ENCODE results near the gene SLC9A5. TPM values are rescaled to one million over a fixed set of nuclear protein-coding genes. Genes with fewer than 3 reads are reported as not detected.

The SLC9A5 gene
- total and polyA plus RNA-seq, 2 experiments from 2014 or later = 4.5 to 5.4 TPM

GRCh38 chr16:67241008-67241900, 7.5 kb upstream of the SLC9A5 start:
- ATAC-seq = peak; percentile 7
- peak; percentile 36 for DNase-seq (ENCODE audit: low spot score)
- peak overlapping the region; percentile 62 for H3K4me2 ChIP-seq
- H3K27me3 ChIP-seq (ENCODE audit: insufficient read depth) = no peaks in the 10 kb centered on the region
- H3K36me3 Mint-ChIP-seq (ENCODE audit: low read depth) = peaks cover 35% of the 10 kb centered on the region
- H3K4me3 ChIP-seq = no peak overlapping the region
- peak overlapping the region; percentile 72; the same call in 1 of the 2 replicates for H3K27ac ChIP-seq (ENCODE audit: low read depth)
- no peaks in the 10 kb centered on the region for H3K9me2 ChIP-seq (ENCODE audit: insufficient read depth)
- H3K9me3 Mint-ChIP-seq = no peaks in the 10 kb centered on the region; the same call in 2 of the 3 replicates
- H3K79me2 ChIP-seq (replicated peaks; ENCODE audit: insufficient read depth) = peaks cover 36% of the 10 kb centered on the region
- H2AFZ ChIP-seq = no peak overlapping the region
- peak overlapping the region; percentile 97 for H3K27ac Mint-ChIP-seq
- peaks cover 22% of the 10 kb centered on the region for H3K4me1 ChIP-seq (ENCODE audit: insufficient read depth)
- H4K20me1 ChIP-seq (replicated peaks; ENCODE audit: insufficient read depth) = no peaks in the 10 kb centered on the region; the same call in 1 of the 2 replicates
- H3K4me3 Mint-ChIP-seq = peak overlapping the region; percentile 4; the same call in 2 of the 3 replicates
- peaks cover 47% of the 10 kb centered on the region for H3K4me1 Mint-ChIP-seq
- no peaks in the 10 kb centered on the region for H3K36me3 ChIP-seq (ENCODE audit: insufficient read depth)
- peaks cover 14% of the 10 kb centered on the region for H3K27me3 Mint-ChIP-seq (ENCODE audit: insufficient read depth, low read depth, poor library complexity)
- TF ChIP-seq JUNB (IDR thresholded peaks at IDR 0.05; ENCODE audit: unreplicated experiment) (no peak), POLR2AphosphoS5 (IDR thresholded peaks at IDR 0.05; ENCODE audit: low read depth) (no peak), CTCF (conservative IDR thresholded peaks at IDR 0.05; ENCODE audit: low read depth in 2 of 2) (no peak)
- peaks cover 18% of the 10 kb centered on the region; the same call in 1 of the 2 replicates for H3F3A ChIP-seq (replicated peaks; ENCODE audit: low read depth)

- Histone ChIP-seq H3K4me2 (no peak overlapping the region), H3K36me3 (ENCODE audit: insufficient read depth) (no peaks in the 10 kb centered on the region), H3K79me2 (replicated peaks; ENCODE audit: insufficient read depth) (peaks cover 36% of the 10 kb centered on the region), H3F3A (replicated peaks; ENCODE audit: low read depth) (peaks cover 15% of the 10 kb centered on the region; the same call in 1 of the 2 replicates), H4K20me1 (replicated peaks; ENCODE audit: insufficient read depth) (no peaks in the 10 kb centered on the region; the same call in 1 of the 2 replicates), H3K27ac (ENCODE audit: low read depth) (no peak overlapping the region), H3K4me3 (no peak overlapping the region), H2AFZ (no peak overlapping the region), H3K27me3 (ENCODE audit: insufficient read depth) (no peaks in the 10 kb centered on the region), H3K4me1 (ENCODE audit: insufficient read depth) (peaks cover 22% of the 10 kb centered on the region), H3K9me2 (ENCODE audit: insufficient read depth) (no peaks in the 10 kb centered on the region)
- Mint-ChIP-seq H3K27me3 (ENCODE audit: insufficient read depth, low read depth, poor library complexity) (peaks cover 12% of the 10 kb centered on the region), H3K9me3 (no peaks in the 10 kb centered on the region; the same call in 2 of the 3 replicates), H3K4me1 (peaks cover 41% of the 10 kb centered on the region), H3K36me3 (ENCODE audit: low read depth) (peaks cover 28% of the 10 kb centered on the region), H3K27ac (no peak overlapping the region; the same call in 1 of the 2 replicates), H3K4me3 (no peak overlapping the region; the same call in 2 of the 3 replicates)
- DNase-seq (ENCODE audit: low spot score) (no peak), ATAC-seq (no peak)
- TF ChIP-seq ZNF114 (CRISPR knock-in tag; IDR thresholded peaks at IDR 0.05) (no peak), JUNB (IDR thresholded peaks at IDR 0.05; ENCODE audit: unreplicated experiment) (no peak), CTCF (conservative IDR thresholded peaks at IDR 0.05; ENCODE audit: low read depth in 2 of 2) (no peak), CREB1 (CRISPR knock-in tag; IDR thresholded peaks at IDR 0.05; ENCODE audit: low read depth) (no peak), EZH2phosphoT487 (IDR thresholded peaks at IDR 0.05; ENCODE audit: unreplicated experiment) (no peak), NANOG (IDR thresholded peaks at IDR 0.05; ENCODE audit: borderline replicate concordance) (no peak), REST (IDR thresholded peaks at IDR 0.05; ENCODE audit: unreplicated experiment) (no peak), ETS1 (IDR thresholded peaks at IDR 0.05) (no peak)
These were observed 6.5 kb upstream of the SLC9A5 start for GRCh38 chr16:67242138-67242730.
